Hepatocyte (in vitro differentiated cells): ENCODE measurements around the gene TNFSF9. TPM values are rescaled to one million over a fixed set of nuclear protein-coding genes. Genes with fewer than 3 reads are reported as not detected.
"Not testable (repeated sequence)": the region's sequence is repeated elsewhere in the genome, so short reads cannot be mapped to it uniquely, and the experiment has no call there.

ENCODE experiments used
- DNase-seq: peaks from one replicate; pipeline ENCODE4 v3.0.0-alpha.2; 2016; ENCODE audit warnings: low spot score
- H2AFZ ChIP-seq: fragments of 200-600 bp; sonication (generic); 2 replicates; pipeline ENCODE4 v1.6.0; 2016; ENCODE audit warnings: antibody characterized with exemption, mild to moderate bottlenecking
- H3K27ac ChIP-seq: fragments of 200-600 bp; sonication (generic); 2 replicates; pipeline ENCODE4 v1.5.1; 2016; ENCODE audit warnings: mild to moderate bottlenecking
- H3K27me3 ChIP-seq: fragments of 200-600 bp; sonication (generic); 2 replicates; pipeline ENCODE4 v1.6.1; 2016
- H3K36me3 ChIP-seq: fragments of 200-600 bp; sonication (generic); replicated peaks from 2 replicates; pipeline ENCODE4 v1.5.1; 2016; ENCODE audit warnings: low read depth; ENCODE audit not compliant: insufficient read depth
- H3K4me1 ChIP-seq: fragments of 200-600 bp; sonication (generic); 2 replicates; pipeline ENCODE4 v1.5.1; 2016; ENCODE audit warnings: mild to moderate bottlenecking, moderate library complexity; ENCODE audit not compliant: insufficient read depth
- H3K4me2 ChIP-seq: fragments of 200-600 bp; sonication (generic); 2 replicates; pipeline ENCODE4 v1.6.0; 2016
- H3K4me3 ChIP-seq: fragments of 200-600 bp; sonication (generic); 2 replicates; pipeline ENCODE4 v1.5.1; 2016; ENCODE audit warnings: mild to moderate bottlenecking
- H3K79me2 ChIP-seq: fragments of 200-600 bp; sonication (generic); 2 replicates; pipeline ENCODE4 v1.6.0; 2017; ENCODE audit warnings: mild to moderate bottlenecking
- H3K9me2 ChIP-seq: fragments of 200-600 bp; sonication (generic); replicated peaks from 2 replicates; pipeline ENCODE4 v1.6.0; 2017; ENCODE audit warnings: mild to moderate bottlenecking; ENCODE audit not compliant: insufficient read depth
- H3K9me3 ChIP-seq: fragments of 200-600 bp; sonication (generic); 2 replicates; pipeline ENCODE4 v1.5.1; 2016; ENCODE audit warnings: low read depth, mild to moderate bottlenecking
- H4K20me1 ChIP-seq: fragments of 200-600 bp; sonication (generic); 2 replicates; pipeline ENCODE4 v1.6.0; 2016; ENCODE audit warnings: mild to moderate bottlenecking; ENCODE audit not compliant: insufficient read depth, poor library complexity, severe bottlenecking
- CTCF ChIP-seq: fragments of 200-600 bp; sonication (generic); IDR thresholded peaks from 2 replicates; pipeline ENCODE4 v1.5.1; 2016; ENCODE audit warnings: antibody characterized with exemption, mild to moderate bottlenecking; ENCODE audit not compliant: poor library complexity
- EZH2 ChIP-seq: fragments of 200-600 bp; sonication (generic); IDR thresholded peaks from 2 replicates; pipeline ENCODE4 v1.6.1; 2016; ENCODE audit warnings: antibody characterized with exemption, mild to moderate bottlenecking, borderline replicate concordance
- EZH2phosphoT487 ChIP-seq: fragments of 200-600 bp; sonication (generic); IDR thresholded peaks from one replicate; pipeline ENCODE4 v1.6.1; 2018; ENCODE audit warnings: antibody characterized with exemption, mild to moderate bottlenecking, low read depth, moderate library complexity; ENCODE audit not compliant: unreplicated experiment, severe bottlenecking
- WGBS: methylation state at CpG from one replicate; pipeline ENCODE4 v1.1.6; 2016; ENCODE audit warnings: low lambda C conversion rate; ENCODE audit errors: missing lambda C conversion rate; 5-methylcytosine and 5-hydroxymethylcytosine counted together
- polyA plus RNA-seq: library from polyadenylated mRNA; unstranded; fragments of >200 nt; fragmentation: Nextera tagmentation; extraction: Ambion mirVana; gene quantifications from 2 replicates; pipeline ENCODE4 v1.2.1, GENCODE V29; 2016
- total RNA-seq: library from RNA; depleted of rRNA; stranded (reverse); fragments of >200 nt; gene quantifications from 2 replicates; pipeline ENCODE4 v1.2.3, GENCODE V29; 2014

Gene TNFSF9
- total and polyA plus RNA-seq, 2 experiments from 2014 or later = 2.6 to 3.8 TPM

GRCh38 chr19:6556480-6557195 lies 25.8 kb downstream of the TNFSF9 start:
- H3K4me3 ChIP-seq = no peak overlapping the region
- H3K4me2 ChIP-seq = no peak overlapping the region
- no peak overlapping the region for H3K27ac ChIP-seq
- 82% methylated on average over 11 of the region's 11 CpGs for WGBS
- no peaks in the 10 kb centered on the region for H3K4me1 ChIP-seq
- no peaks in the 10 kb centered on the region for H3K79me2 ChIP-seq
- H4K20me1 ChIP-seq = no peaks in the 10 kb centered on the region
- no peak for TF ChIP-seq EZH2phosphoT487
- TF ChIP-seq EZH2 = no peak
- no peak for TF ChIP-seq CTCF
- H3K27me3 ChIP-seq = no peaks in the 10 kb centered on the region
- no peaks in the 10 kb centered on the region for H3K9me3 ChIP-seq
- no peak overlapping the region for H2AFZ ChIP-seq
- H3K36me3 ChIP-seq = no peaks in the 10 kb centered on the region
- no peak for DNase-seq
- no peaks in the 10 kb centered on the region for H3K9me2 ChIP-seq

- H3K79me2 ChIP-seq, H3K4me1 ChIP-seq, H4K20me1 ChIP-seq, H3K9me3 ChIP-seq, H3K36me3 ChIP-seq, DNase-seq, H2AFZ ChIP-seq, H3K4me3 ChIP-seq, H3K9me2 ChIP-seq, H3K4me2 ChIP-seq, H3K27me3 ChIP-seq, H3K27ac ChIP-seq: not testable (repeated sequence)
- 58% methylated on average over 1 of the region's 1 CpG for WGBS
Observed at GRCh38 chr19:6562437-6562836, 31.6 kb downstream of the TNFSF9 start.

GRCh38 chr19:6564393-6564792 lies 33.6 kb downstream of the TNFSF9 start:
- H3K27ac ChIP-seq = no peak overlapping the region

DNA sequence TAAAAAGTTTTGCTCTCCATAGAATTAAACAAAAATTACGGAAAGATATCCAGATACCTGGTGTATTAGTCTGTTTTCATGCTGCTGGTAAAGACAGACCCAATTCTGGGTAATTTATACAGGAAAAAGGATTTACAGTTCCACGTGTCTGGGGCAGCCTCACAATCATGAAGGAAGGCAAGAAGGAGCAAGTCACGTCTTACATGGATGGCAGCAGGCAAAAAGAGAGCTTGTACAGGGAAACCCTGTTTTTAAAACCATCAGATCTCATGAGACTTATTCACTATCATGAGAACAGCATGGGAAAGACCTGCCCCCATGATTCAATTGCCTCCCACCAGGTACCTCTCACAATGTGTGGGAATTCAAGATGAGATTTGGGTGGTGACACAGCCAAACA lies 35.9 kb downstream of the TNFSF9 start:
- not testable (repeated sequence) for H3K79me2 ChIP-seq, H4K20me1 ChIP-seq, H3K27ac ChIP-seq, H3K4me2 ChIP-seq, DNase-seq, H3K9me3 ChIP-seq, H3K9me2 ChIP-seq, H3K4me3 ChIP-seq, H3K36me3 ChIP-seq, H3K27me3 ChIP-seq, H3K4me1 ChIP-seq, H2AFZ ChIP-seq
- WGBS = 63% methylated on average over 3 of the region's 3 CpGs

More at GRCh38 chr19:6564393-6564792, 33.6 kb downstream of the TNFSF9 start:
- WGBS = 79% methylated on average over 2 of the region's 2 CpGs
- Histone ChIP-seq H3K36me3 (no peaks in the 10 kb centered on the region), H4K20me1 (no peaks in the 10 kb centered on the region), H3K79me2 (no peaks in the 10 kb centered on the region), H3K9me2 (no peaks in the 10 kb centered on the region), H2AFZ (no peak overlapping the region), H3K4me1 (no peaks in the 10 kb centered on the region), H3K4me2 (no peak overlapping the region), H3K9me3 (no peaks in the 10 kb centered on the region), H3K4me3 (no peak overlapping the region), H3K27me3 (no peaks in the 10 kb centered on the region)
- TF ChIP-seq EZH2phosphoT487 (no peak), EZH2 (no peak), CTCF (no peak)
- DNase-seq = no peak
